ENCODE results near the gene PLCG2. TPM values are rescaled to one million over a fixed set of nuclear protein-coding genes. Genes with fewer than 3 reads are reported as not detected.
A peak's percentile ranks its signal among the peaks of the same experiment; 100 is the strongest.

Gene PLCG2
- total RNA-seq, 2 donors from 2014 or later = 11.6 to 30.9 TPM

DNA sequence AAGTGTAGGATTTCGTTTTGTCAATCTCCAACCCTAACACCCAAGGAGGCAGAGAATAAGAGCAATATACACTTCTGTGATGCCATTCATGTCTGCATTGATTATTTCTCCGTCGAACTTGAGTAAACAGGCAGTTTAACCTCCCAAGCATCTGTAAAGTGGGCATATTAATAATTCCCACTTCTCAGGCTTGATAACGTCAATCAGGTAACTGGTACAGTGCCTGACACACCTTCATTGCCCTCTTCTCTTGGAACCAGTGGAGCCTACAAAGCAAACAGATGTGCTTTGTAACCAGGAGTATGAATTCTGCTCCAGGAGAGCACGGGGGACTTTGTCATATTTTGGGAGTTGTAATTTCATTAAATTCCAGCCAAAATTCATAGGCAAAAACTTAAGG lies 32.5 kb upstream of the PLCG2 start:
- peak overlapping the region; percentile 62 for H3K4me3 ChIP-seq
- ATAC-seq (ENCODE audit: insufficient number of reproducible peaks, low FRiP score, low read depth) = no peak

DNA sequence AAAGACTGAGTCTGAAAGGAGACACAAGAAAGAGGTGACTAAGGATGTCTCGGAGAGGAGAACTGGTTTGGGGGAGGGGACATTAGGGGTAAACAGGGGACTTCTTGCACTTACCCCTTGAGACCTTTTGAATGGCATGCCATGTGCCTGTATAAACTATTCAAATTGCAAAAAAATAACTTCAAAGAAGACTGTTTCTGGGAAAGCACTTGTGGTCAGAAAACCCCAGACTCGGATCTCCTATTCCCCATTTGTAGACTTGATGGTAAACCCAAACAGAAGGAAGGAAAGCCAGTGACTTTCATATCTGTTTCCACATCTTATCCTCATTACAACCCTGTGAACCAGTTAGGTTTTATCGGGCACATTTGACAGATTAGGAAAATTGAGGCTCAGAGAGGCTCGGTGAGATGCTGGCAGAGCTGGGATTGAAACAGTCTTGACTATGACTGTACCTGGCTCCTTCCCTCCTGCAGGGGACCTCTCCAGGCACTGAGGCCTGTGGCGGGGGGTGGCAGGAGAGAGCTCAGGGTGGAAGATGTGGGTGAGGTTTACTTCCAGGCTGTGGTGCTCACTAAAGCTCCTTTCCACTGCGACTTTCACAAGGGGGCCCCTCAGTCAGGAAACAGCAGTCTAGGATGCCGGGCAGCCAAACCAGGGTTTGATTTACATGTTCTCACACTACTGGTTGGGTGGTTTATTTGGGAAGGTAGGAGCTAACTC lies 30.5 kb upstream of the PLCG2 start:
- DNase-seq (ENCODE audit: low spot score) (no peak), ATAC-seq (ENCODE audit: insufficient number of reproducible peaks, low FRiP score, low read depth) (no peak)
- no peak overlapping the region for H3K4me3 ChIP-seq
- no peak overlapping the region for H3K27ac ChIP-seq
- H3K4me1 ChIP-seq (ENCODE audit: control insufficient read depth in 1 of 2, low read depth in 2 of 2) = peaks cover 2 to 7% of the 10 kb centered on the region in 2 donors
- no peaks in the 10 kb centered on the region for H3K27me3 ChIP-seq (replicated peaks; ENCODE audit: insufficient read depth)
- no peaks in the 10 kb centered on the region for H3K9me3 ChIP-seq
- TF ChIP-seq, protein P1, sequence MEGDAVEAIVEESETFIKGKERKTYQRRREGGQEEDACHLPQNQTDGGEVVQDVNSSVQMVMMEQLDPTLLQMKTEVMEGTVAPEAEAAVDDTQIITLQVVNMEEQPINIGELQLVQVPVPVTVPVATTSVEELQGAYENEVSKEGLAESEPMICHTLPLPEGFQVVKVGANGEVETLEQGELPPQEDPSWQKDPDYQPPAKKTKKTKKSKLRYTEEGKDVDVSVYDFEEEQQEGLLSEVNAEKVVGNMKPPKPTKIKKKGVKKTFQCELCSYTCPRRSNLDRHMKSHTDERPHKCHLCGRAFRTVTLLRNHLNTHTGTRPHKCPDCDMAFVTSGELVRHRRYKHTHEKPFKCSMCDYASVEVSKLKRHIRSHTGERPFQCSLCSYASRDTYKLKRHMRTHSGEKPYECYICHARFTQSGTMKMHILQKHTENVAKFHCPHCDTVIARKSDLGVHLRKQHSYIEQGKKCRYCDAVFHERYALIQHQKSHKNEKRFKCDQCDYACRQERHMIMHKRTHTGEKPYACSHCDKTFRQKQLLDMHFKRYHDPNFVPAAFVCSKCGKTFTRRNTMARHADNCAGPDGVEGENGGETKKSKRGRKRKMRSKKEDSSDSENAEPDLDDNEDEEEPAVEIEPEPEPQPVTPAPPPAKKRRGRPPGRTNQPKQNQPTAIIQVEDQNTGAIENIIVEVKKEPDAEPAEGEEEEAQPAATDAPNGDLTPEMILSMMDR (IDR thresholded peaks at IDR 0.05) = no peak
- H3K36me3 ChIP-seq = no peaks in the 10 kb centered on the region

More for the DNA sequence above, 32.5 kb upstream of the PLCG2 start:
- Histone ChIP-seq H3K27ac (no peak overlapping the region), H3K36me3 (no peaks in the 10 kb centered on the region), H3K27me3 (replicated peaks; ENCODE audit: insufficient read depth) (no peaks in the 10 kb centered on the region), H3K4me1 (ENCODE audit: control insufficient read depth in 1 of 2, low read depth in 2 of 2) (peaks cover 2 to 7% of the 10 kb centered on the region in 2 donors), H3K9me3 (no peaks in the 10 kb centered on the region)
- DNase-seq (ENCODE audit: low spot score) = no peak
- TF ChIP-seq, protein P1 (IDR thresholded peaks at IDR 0.05) = no peak

DNA sequence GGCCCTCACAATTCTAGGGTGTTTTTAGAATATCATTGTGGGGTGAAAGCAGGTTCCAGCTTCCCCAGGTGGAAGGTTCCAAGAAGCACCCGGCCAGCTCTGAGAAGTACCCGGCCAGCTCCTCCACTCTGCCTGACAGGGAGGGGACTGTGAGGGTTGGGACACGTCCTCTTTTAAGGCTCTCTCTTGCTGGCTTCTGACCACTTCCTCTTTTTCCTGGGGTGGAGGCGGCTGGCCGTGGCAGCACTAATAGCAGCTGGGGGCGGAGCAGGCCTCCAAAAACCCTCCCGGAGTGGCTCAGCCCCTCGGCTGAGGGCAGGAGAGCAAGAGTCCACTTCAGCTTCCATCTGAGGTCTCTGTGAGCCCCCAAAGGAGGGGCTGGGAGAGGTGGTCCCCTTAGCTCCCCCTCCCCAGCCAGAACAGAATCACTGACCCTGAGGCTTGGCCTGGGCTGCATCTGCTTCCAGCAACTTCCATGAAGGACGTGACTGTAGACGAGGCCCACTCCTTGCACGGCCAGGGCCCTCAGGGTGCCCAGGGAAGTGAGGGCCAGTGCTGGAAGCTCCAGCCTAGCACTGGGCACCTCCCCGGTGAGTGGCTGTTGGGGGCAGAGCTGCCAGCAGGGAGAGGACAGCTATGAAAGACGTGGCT lies 26.7 kb upstream of the PLCG2 start:
- no peak for ATAC-seq (ENCODE audit: insufficient number of reproducible peaks, low FRiP score, low read depth)
- no peaks in the 10 kb centered on the region for H3K27me3 ChIP-seq (replicated peaks; ENCODE audit: insufficient read depth)
- TF ChIP-seq, protein P1 (IDR thresholded peaks at IDR 0.05) = no peak
- H3K36me3 ChIP-seq = no peaks in the 10 kb centered on the region
- peak overlapping the region in 1 of 2 donors; percentile 20 for H3K27ac ChIP-seq
- no peak for DNase-seq (ENCODE audit: low spot score)
- no peaks in the 10 kb centered on the region for H3K9me3 ChIP-seq
- H3K4me3 ChIP-seq = no peak overlapping the region
- H3K4me1 ChIP-seq (ENCODE audit: control insufficient read depth in 1 of 2, low read depth in 2 of 2) = no peaks in the 10 kb centered on the region

DNA sequence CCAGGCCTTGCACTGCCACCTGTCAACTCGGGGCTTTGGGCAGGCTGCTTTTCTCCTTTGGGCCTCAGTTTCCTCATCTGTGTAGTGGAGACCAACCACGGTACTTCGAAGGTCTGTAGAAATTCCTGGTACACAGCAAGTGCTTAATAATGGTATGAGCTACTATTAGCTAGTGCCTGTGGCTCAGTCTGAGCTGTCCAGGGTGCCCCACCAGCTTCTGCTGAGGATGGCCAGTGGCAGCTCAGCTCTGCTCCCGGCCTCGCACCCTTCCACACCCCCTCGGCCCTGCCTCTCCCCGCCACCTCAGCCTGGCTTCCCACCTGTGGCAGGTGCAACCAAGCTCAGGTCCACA lies 26.2 kb upstream of the PLCG2 start:
- H3K27me3 ChIP-seq (replicated peaks; ENCODE audit: insufficient read depth) = no peaks in the 10 kb centered on the region
- no peak for ATAC-seq (ENCODE audit: insufficient number of reproducible peaks, low FRiP score, low read depth)
- H3K27ac ChIP-seq = peak overlapping the region in 1 of 2 donors; percentile 20
- DNase-seq (ENCODE audit: low spot score) = no peak
- H3K4me3 ChIP-seq = no peak overlapping the region
- no peaks in the 10 kb centered on the region for H3K36me3 ChIP-seq
- no peaks in the 10 kb centered on the region for H3K4me1 ChIP-seq (ENCODE audit: control insufficient read depth in 1 of 2, low read depth in 2 of 2)
- H3K9me3 ChIP-seq = no peaks in the 10 kb centered on the region
- TF ChIP-seq, protein P1 (IDR thresholded peaks at IDR 0.05) = no peak

DNA sequence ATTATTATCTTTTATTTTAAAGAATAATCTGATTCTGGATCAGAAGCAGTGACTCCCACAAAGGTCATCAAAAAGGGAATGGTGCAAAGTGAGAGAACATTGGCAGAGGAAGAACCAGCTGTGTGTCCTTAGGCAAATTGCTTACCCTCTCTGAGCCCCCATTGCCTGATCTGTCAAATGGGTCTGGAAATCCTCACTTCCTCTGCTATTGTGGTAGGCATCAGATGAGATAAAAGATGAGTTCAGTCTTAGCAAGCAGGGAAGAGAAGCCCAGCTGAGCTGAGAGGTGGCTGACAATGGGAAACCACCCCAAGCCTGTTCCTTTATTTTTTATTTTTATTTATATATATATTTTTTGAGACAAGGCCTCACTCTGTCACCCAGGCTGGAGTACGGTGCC lies 24.2 kb upstream of the PLCG2 start:
- TF ChIP-seq, protein P1 (IDR thresholded peaks at IDR 0.05) = no peak
- Histone ChIP-seq H3K4me1 (ENCODE audit: control insufficient read depth in 1 of 2, low read depth in 2 of 2) (no peaks in the 10 kb centered on the region), H3K9me3 (no peaks in the 10 kb centered on the region), H3K36me3 (no peaks in the 10 kb centered on the region), H3K27ac (no peak overlapping the region), H3K27me3 (replicated peaks; ENCODE audit: insufficient read depth) (no peaks in the 10 kb centered on the region), H3K4me3 (no peak overlapping the region)
- ATAC-seq (ENCODE audit: insufficient number of reproducible peaks, low FRiP score, low read depth) = no peak
- no peak for DNase-seq (ENCODE audit: low spot score)
